ENCODE data around the gene TOX4. TPM values are rescaled to one million over a fixed set of nuclear protein-coding genes. Genes with fewer than 3 reads are reported as not detected.
"Not testable (repeated sequence)": the region's sequence is repeated elsewhere in the genome, so short reads cannot be mapped to it uniquely, and the experiment has no call there.

Gene TOX4
- total RNA-seq, 1 donor from 2014 or later: 53.0 TPM

DNA sequence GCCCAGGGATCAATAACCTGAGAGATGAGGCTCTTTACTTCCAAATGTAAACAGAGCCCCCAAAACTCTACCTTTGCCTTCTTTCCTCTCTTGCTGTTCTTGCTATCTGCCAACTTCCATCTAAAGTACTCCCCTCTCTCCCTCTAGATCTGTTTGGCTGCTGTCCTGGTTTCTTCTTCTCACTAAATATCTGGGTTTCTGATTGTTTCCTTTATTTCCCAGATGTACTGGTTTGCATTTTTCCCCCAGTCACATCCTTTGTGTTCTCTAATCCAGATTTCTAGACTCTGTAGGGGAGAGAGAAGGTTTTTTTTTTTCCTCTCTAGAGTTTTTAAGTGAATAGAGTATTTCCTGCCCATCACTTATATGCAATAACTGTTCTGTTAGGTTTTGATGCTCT, 56.3 kb downstream of the TOX4 start:
- DNase-seq (ENCODE audit: extremely low read depth, low read depth, low spot score): no peak

DNA sequence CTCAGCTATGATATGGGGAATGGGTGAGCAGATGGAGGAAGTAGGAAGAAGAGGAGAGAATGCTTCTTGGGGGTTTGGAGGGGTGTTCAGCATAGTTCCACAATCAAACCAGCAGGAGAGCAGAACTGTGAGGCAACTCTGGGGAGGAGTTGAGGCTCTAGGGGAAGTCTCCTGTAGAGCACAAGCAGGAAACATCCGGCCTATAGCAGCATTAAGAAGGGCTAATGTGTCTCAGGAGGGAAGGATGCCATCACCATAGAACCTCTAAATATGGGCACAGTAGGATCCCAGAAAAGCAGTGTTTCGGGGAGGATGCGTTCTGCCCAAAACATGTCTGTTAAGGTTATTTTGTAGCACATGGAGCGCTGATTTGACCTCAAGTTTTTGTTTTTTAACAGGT, 57.6 kb downstream of the TOX4 start:
- no peak for DNase-seq (ENCODE audit: extremely low read depth, low read depth, low spot score)

DNA sequence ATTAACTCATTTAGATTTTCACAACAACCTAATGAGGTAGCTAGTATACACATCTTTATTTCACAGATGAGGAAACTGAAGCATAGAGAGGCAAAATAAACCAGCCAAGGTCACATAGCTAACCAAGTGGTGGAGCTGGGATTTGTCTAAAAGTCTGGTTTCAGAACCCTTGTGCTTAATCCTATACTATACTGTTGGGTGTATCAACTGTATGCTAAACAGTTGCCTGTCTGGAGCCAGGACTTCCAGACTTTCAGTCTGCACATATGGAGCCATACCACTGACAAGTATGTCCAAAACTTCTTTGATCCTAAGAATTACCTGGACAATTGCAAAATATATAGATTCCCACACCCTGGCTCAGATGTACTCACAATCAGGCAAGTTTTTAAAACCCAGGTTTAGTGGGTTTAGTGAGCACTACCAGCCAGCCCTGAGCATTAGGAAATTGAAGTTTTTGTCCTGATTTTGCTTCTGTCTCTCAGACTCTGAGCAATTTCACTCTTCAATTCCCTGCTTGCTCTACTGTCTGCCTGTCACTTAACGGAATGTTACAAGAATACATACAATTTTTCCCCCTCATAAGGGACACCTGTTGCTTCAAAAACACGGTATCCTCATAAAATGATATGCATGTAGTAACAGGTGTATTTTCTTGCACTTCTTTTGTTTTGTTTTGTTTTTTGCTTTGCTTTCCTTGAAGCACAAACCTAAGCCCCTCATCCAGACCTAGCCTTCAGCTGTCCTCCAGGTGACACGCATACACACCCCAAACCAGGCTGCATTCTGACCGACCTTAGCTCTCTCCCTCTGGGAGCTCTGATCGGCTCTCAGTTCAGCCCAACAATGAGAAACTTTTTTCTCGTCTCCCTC, 58.8 kb downstream of the TOX4 start:
- no peak for DNase-seq (ENCODE audit: extremely low read depth, low read depth, low spot score)

DNA sequence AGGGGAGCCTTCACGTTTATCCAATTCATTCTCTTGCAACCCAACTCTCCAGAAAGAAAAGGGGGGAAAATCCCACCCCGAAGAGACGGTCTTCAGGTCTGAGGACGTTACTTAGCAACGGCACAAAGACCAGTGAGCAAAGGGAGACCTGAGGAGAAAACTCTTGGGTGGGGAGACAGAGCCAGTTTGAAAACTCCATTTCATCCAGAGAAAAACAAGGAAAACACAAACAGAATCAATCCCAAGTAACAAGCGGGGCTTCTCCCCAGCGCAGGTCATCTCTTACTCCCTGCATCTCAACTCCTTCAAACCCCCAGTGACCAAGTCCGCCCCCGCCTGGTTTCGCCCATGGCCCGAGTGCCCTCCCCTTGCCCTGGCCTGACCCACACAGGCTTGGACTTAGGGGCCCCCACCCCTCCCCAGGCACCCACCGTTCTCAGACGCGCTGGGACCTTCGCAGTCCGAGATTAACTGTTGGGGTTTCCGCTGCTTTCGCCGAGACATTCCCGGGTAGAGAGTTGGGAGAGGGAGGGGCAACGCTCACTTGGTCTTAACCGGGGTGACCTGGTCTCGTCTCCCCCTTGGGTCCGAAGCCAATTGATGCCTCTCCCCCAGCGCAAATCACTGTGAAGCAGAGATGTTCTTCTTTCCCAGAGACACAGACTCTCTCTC, 59.6 kb downstream of the TOX4 start:
- DNase-seq (ENCODE audit: extremely low read depth, low read depth, low spot score): no peak

DNA sequence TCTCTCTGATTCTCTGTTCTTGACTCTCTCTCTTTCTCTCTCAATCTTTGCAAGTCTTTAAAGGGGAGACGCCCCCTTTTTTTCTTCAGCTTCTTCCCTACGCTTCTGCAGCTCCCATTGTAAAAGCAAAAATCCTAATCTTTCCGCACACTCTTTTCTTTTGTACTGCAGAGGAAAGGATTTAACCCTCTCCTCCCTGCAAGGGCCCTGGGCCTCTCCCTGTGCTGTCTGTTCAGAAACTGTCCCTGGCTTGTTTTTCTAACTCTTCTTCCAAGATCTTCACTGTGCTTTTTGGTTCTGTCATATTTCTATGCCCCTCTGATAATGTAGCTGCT, 60.1 kb downstream of the TOX4 start:
- DNase-seq (ENCODE audit: extremely low read depth, low read depth, low spot score): no peak

DNA sequence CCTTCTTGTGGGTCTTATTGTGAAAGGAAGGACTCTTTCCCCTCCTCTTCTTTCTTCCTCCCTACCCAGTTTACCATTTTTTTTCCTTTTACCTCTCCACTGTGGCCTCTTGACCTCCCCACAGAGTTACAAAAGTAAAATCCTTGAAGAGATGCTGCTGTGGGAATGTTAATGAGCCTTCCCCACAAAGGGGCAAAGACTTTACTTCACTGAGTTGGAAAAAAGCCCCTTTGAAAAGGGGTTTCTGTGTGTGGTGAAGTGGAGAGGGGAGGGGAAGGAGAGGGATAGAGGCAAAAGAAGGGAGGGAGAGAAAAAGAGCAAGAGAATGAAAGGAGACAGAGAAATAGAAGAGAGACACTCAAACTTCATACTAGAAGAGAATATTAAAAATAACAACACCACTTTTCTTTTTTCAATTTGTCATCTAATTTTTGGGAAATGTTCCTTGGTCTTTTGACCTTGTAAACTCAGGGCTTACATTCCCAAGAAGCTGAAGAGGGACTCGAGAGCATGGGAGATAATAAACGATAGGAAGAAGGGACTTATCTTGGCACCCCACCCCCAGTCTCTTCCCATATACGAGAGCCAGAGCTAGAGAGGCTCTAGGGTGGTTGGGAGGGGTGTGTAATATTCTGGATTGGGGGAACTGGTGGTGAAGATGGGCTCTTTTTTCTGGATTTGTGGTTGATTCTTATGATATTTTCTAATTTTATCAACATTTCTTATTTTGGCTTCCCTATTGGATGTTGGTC, 62.4 kb downstream of the TOX4 start:
- DNase-seq (ENCODE audit: extremely low read depth, low read depth, low spot score): no peak

DNA sequence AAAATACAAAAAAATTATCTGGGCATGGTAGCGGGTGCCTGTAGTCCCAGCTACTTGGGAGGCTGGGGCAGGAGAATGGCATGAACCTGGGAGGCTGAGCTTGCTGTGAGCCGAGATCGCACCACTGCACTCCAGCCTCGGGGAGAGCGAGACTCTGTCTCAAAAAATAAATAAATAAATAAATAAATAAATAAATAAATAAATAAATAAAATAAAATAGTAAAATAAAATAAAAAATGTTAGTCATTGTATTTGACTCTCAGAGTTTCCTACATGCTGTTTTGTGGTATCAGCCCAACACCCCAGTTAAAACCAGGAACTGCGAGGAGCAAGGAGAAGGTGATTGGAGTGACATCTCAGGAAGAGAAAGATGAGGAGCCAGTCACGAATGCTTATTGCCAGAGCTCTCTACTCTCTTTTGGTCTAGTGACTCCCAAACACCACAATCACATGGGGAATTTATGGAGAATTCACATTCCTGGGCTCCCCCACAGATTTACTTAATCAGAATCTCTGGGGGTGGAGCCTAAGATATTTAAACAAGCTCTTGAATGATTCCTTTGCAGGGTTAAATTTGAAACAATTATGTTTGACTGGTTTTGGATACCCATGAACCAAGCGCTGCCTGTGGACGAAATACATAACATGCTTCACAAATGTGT, 64.5 kb downstream of the TOX4 start:
- no peak for DNase-seq (ENCODE audit: extremely low read depth, low read depth, low spot score)

DNA sequence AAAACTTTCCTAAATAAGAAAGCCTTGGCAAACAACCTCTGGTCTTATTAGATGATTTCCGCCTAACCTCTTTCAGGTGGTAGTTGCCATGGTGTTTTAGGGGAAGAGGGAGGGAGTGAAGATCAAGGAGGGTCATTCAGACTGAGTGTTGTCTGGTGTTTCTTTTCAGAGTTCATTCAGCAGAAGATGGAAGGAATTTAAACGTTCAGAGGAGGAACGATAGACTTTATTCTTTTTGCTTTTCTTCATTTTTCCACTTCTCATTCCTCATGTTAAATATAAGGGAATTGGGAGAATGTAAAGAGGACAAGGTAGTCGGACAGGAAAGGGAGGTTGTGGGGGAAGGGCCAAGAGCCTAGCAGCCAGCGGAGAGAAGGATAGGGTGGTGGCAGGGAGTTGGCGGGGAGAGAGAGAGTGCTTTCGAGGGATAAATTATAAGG, 66.5 kb downstream of the TOX4 start:
- no peak for DNase-seq (ENCODE audit: extremely low read depth, low read depth, low spot score)

DNA sequence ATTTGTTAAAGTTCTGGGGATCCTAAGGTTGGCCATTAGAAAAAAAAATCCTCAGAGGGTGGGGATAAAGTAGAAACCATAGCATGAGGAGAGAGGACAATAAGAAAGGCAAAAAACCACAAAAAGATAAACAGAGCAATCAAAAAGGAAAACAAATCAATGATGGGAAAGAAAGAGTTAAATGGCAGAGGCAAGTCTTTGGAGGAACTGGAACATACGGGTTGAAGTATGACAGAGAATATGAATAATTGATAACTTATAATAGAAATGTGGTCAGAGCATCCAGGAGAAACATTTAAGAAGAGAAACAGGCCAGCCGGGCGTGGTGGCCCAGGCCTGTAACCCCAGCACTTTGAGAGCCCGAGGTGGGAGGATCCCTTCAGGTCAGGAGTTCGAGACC, 67.0 kb downstream of the TOX4 start:
- no peak for DNase-seq (ENCODE audit: extremely low read depth, low read depth, low spot score)

DNA sequence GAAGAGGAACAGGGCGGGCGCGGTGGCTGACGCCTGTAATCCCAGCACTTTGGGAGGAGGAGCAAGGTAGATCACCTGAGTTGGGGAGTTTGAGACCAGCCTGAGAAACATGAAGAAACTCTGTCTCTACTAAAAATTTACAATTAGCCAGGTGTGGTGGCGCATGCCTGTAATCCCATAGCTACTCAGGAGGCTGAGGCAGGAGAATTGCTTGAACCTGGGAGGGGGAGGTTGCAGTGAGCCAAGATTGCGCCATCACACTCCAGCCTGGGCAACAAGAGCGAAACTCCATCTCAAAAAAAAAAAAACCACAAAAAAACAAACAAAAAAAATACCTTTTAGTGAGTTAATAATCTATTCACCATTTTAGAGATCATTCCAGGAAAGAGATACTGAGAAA, 67.6 kb downstream of the TOX4 start:
- not testable (repeated sequence) for DNase-seq (ENCODE audit: extremely low read depth, low read depth, low spot score)

Other genes with a start within 250 kb of the TOX4 start
- gene HNRNPC, start 207.8 kb upstream of the TOX4 start, total RNA-seq: 537 and 719 TPM in 2 replicates
- not detected in 2 replicates for gene RPGRIP1, start 197.1 kb upstream of the TOX4 start, total RNA-seq
- gene SUPT16H, start 93.2 kb upstream of the TOX4 start, total RNA-seq: 45.1 and 50.9 TPM in 2 replicates
- 49.8 and 69.1 TPM in 2 replicates for gene CHD8, start 21.1 kb upstream of the TOX4 start, total RNA-seq
- gene RAB2B, start 236 bp upstream of the TOX4 start, total RNA-seq: 23.7 and 29.1 TPM in 2 replicates
- gene METTL3, start 34.1 kb downstream of the TOX4 start, total RNA-seq: 45.0 and 49.8 TPM in 2 replicates
- gene SALL2, start 49.2 kb downstream of the TOX4 start, total RNA-seq: 2.9 and 4.6 TPM in 2 replicates
- not detected in 2 replicates for gene OR10G3, start 102.9 kb downstream of the TOX4 start, total RNA-seq
- not detected in 2 replicates for gene OR10G2, start 157.7 kb downstream of the TOX4 start, total RNA-seq
- not detected in 2 replicates for gene OR4E2, start 176.6 kb downstream of the TOX4 start, total RNA-seq
- gene OR4E1, start 196.6 kb downstream of the TOX4 start, total RNA-seq: not detected in 2 replicates

Data from glomerular endothelial cell (primary cell).